Gastroesophageal sphincter (tissue), 4 donors: ENCODE data around the gene SLC66A2. TPM values are rescaled to one million over a fixed set of nuclear protein-coding genes. Genes with fewer than 3 reads are reported as not detected.
A peak's percentile ranks its signal among the peaks of the same experiment; 100 is the strongest.

ENCODE experiments used
- ATAC-seq: fragments of 150-250 bp; one replicate; pipeline ENCODE4 v1.9.1; 2016; ENCODE audit warnings: mild to moderate bottlenecking, moderate library complexity
- H3K27ac ChIP-seq, 4 donors: fragments of 200-600 bp; sonication (generic) in 3 of 4; 1 replicate in 3 of 4; 2 replicates in 1 of 4; pipeline ENCODE4 v1.5.1; 2016 to 2019
- H3K27me3 ChIP-seq: fragments of 200-600 bp; sonication (generic); one replicate; pipeline ENCODE4 v1.5.1; 2019
- H3K36me3 ChIP-seq, 2 donors: fragments of 200-600 bp; sonication (generic); one replicate each; pipeline ENCODE4 v1.5.1; 2019; ENCODE audit warnings: control low read depth in 1 of 2
- H3K4me1 ChIP-seq, 3 donors: fragments of 200-600 bp; sonication (generic); 1 replicate in 2 of 3; 2 replicates in 1 of 3; pipeline ENCODE4 v1.5.1; 2016 to 2019; ENCODE audit warnings: control low read depth in 2 of 3
- H3K4me3 ChIP-seq, 2 donors: fragments of 200-600 bp; sonication (generic); one replicate each; pipeline ENCODE4 v1.5.1; 2019; ENCODE audit warnings: mild to moderate bottlenecking in 1 of 2, moderate library complexity in 1 of 2
- H3K9me3 ChIP-seq, 3 donors: fragments of 200-600 bp; sonication (generic); one replicate each; pipeline ENCODE4 v1.5.1; 2017 to 2019; ENCODE audit warnings: control low read depth in 2 of 3
- CTCF ChIP-seq, 4 experiments: fragments of 200-600 bp in 2 of 4; fragments of 450-650 bp in 2 of 4; sonication (generic) in 1 of 4; IDR thresholded peaks; one replicate each; pipeline ENCODE4 v1.5.1; 2017 to 2019; ENCODE audit warnings: antibody characterized with exemption in 4 of 4, mild to moderate bottlenecking in 2 of 4, moderate library complexity in 2 of 4
- EP300 ChIP-seq: sonication (generic); formaldehyde crosslinking; IDR thresholded peaks from one replicate; pipeline ENCODE4 v1.6.1; 2017; ENCODE audit warnings: antibody characterized with exemption, mild to moderate bottlenecking
- POLR2A ChIP-seq, 2 donors: fragments of 450-650 bp; IDR thresholded peaks; one replicate each; pipeline ENCODE4 v1.6.1; 2017; ENCODE audit warnings: antibody characterized with exemption in 2 of 2, mild to moderate bottlenecking in 2 of 2, moderate library complexity in 1 of 2
- POLR2AphosphoS5 ChIP-seq: sonication (generic); formaldehyde crosslinking; IDR thresholded peaks from one replicate; pipeline ENCODE4 v1.6.1; 2017; ENCODE audit warnings: antibody characterized with exemption
- WGBS, 2 donors: methylation state at CpG; one replicate each; pipeline ENCODE4 v1.1.5; 2018; ENCODE audit warnings: low coverage in 1 of 2; 5-methylcytosine and 5-hydroxymethylcytosine counted together
- total RNA-seq, 4 donors: library from RNA; depleted of rRNA; stranded (reverse); fragments of >200 nt; gene quantifications; one replicate each; pipeline ENCODE4 v1.1.0, GENCODE V29; 2016

SLC66A2 gene
- total RNA-seq, 4 donors from 2014 or later, result 32.2 to 42.6 (median 35.6) TPM

- Histone ChIP-seq H3K36me3 (peaks cover 0 to 81% of the 10 kb centered on the region in 2 donors), H3K4me1 (no peaks in the 10 kb centered on the region), H3K9me3 (no peaks in the 10 kb centered on the region), H3K27ac (no peak overlapping the region), H3K27me3 (no peaks in the 10 kb centered on the region), H3K4me3 (no peak overlapping the region)
- no peak for TF ChIP-seq CTCF (IDR thresholded peaks at IDR 0.05)
- no peak for TF ChIP-seq POLR2A (IDR thresholded peaks at IDR 0.05)
- no peak for TF ChIP-seq EP300
- TF ChIP-seq POLR2AphosphoS5, result no peak
- WGBS, 2 donors, result 89 to 95% methylated on average over 14 to 22 of the region's 50 CpGs
- no peak for ATAC-seq
Observed at GRCh38 chr18:79915161-79916127, 36.0 kb downstream of the SLC66A2 start.

GRCh38 chr18:79914614-79915160 lies 36.8 kb downstream of the SLC66A2 start:
- TF ChIP-seq EP300 (no peak), CTCF (IDR thresholded peaks at IDR 0.05) (no peak), POLR2AphosphoS5 (no peak)
- Histone ChIP-seq H3K27me3 (no peaks in the 10 kb centered on the region), H3K36me3 (peaks cover 0 to 81% of the 10 kb centered on the region in 2 donors), H3K4me1 (no peaks in the 10 kb centered on the region), H3K27ac (no peak overlapping the region), H3K9me3 (no peaks in the 10 kb centered on the region), H3K4me3 (no peak overlapping the region)
- WGBS, 2 donors, result 33% methylated on average over 2 of the region's 20 CpGs; no CpG with 5 or more reads in 1 of the 2 donors
- ATAC-seq, result no peak

GRCh38 chr18:79912994-79913831 lies 38.2 kb downstream of the SLC66A2 start:
- TF ChIP-seq POLR2A (IDR thresholded peaks at IDR 0.05) (no peak), CTCF (IDR thresholded peaks at IDR 0.05) (no peak), EP300 (no peak), POLR2AphosphoS5 (no peak)
- WGBS, 2 donors, result 90 to 95% methylated on average over 3 to 19 of the region's 28 CpGs
- Histone ChIP-seq H3K4me3 (no peak overlapping the region), H3K9me3 (no peaks in the 10 kb centered on the region), H3K27me3 (no peaks in the 10 kb centered on the region), H3K4me1 (no peaks in the 10 kb centered on the region), H3K27ac (no peak overlapping the region), H3K36me3 (peaks cover 0 to 73% of the 10 kb centered on the region in 2 donors)
- no peak for ATAC-seq

- peaks cover 0 to 74% of the 10 kb centered on the region in 2 donors for H3K36me3 ChIP-seq
- no peaks in the 10 kb centered on the region for H3K9me3 ChIP-seq
- 81 to 87% methylated on average over 7 to 13 of the region's 20 CpGs for whole genome bisulfite sequencing, 2 donors
- TF ChIP-seq CTCF (IDR thresholded peaks at IDR 0.05) (no peak), POLR2A (IDR thresholded peaks at IDR 0.05) (no peak), EP300 (no peak), POLR2AphosphoS5 (no peak)
- ATAC-seq, result peak; percentile 40
- no peak overlapping the region for H3K27ac ChIP-seq
- no peak overlapping the region for H3K4me3 ChIP-seq
- no peaks in the 10 kb centered on the region for H3K27me3 ChIP-seq
- no peaks in the 10 kb centered on the region for H3K4me1 ChIP-seq
Observed at GRCh38 chr18:79912409-79912991, 39.0 kb downstream of the SLC66A2 start.
